Right ventricle myocardium inferior (tissue), 1 donor: ENCODE measurements around the gene CECR2. TPM values are rescaled to one million over a fixed set of nuclear protein-coding genes. Genes with fewer than 3 reads are reported as not detected.
"Not testable (repeated sequence)": the region's sequence is repeated elsewhere in the genome, so short reads cannot be mapped to it uniquely, and the experiment has no call there.

ENCODE experiments used
- ATAC-seq: fragments of 200-7000 bp; cut with Tn5 transposase; one replicate; pipeline ENCODE4 v1.9.1; 2020; ENCODE audit warnings: mild to moderate bottlenecking, moderate library complexity
- DNase-seq: peaks from one replicate; pipeline ENCODE4 v3.0.0; 2021; ENCODE audit errors: missing footprints
- intact Hi-C: fragments of 100-400 bp; cut with DNase I; formaldehyde crosslinking; loops from one replicate; pipeline ENCODE4 v1.11.0; 2022
- total RNA-seq: library from RNA; stranded (reverse); fragmentation: NEBNext Ultra II Directional; extraction: Animal tissue kit (Norgen Biotek cat#: 25700); gene quantifications from one replicate; pipeline ENCODE4 v1.2.1, GENCODE V29; 2021
- donor health status: DM: no; HTN: yes; CAD: no; lungs with severe emphysema.

The CECR2 gene
- total RNA-seq, 1 donor from 2014 or later, result 6.4 TPM

- intact Hi-C loops, result no loop called here
- DNase-seq (no peak), ATAC-seq (no peak)
Observed at GRCh38 chr22:17390087-17390486, 20.8 kb downstream of the CECR2 start.

GRCh38 chr22:17396516-17396915 is 27.3 kb downstream of the CECR2 start:
- no peak for DNase-seq
- ATAC-seq, result no peak

GRCh38 chr22:17397756-17398547 is 28.7 kb downstream of the CECR2 start:
- ATAC-seq (no peak), DNase-seq (no peak)
- intact Hi-C loops, result no loop called here

More at GRCh38 chr22:17396516-17396915, 27.3 kb downstream of the CECR2 start:
- intact Hi-C loops, result no loop called here

- DNase-seq (no peak), ATAC-seq (no peak)
- intact Hi-C loops, result no loop called here
Observed at GRCh38 chr22:17400305-17400704, 31.0 kb downstream of the CECR2 start.

- ATAC-seq (no peak), DNase-seq (no peak)
- intact Hi-C loops, result no loop called here
Observed at GRCh38 chr22:17401728-17402127, 32.5 kb downstream of the CECR2 start.

- no peak for ATAC-seq
Observed at GRCh38 chr22:17402293-17402692, 33.0 kb downstream of the CECR2 start.

GRCh38 chr22:17403906-17404305 is 34.6 kb downstream of the CECR2 start:
- intact Hi-C loops, result no loop called here
- no peak for ATAC-seq
- DNase-seq, result no peak

More at GRCh38 chr22:17402293-17402692, 33.0 kb downstream of the CECR2 start:
- DNase-seq, result no peak
- intact Hi-C loops, result no loop called here

GRCh38 chr22:17407643-17408042 is 38.4 kb downstream of the CECR2 start:
- DNase-seq (no peak), ATAC-seq (peak; percentile 72)
- intact Hi-C loops, result loop anchor here (5.0 kb wide), 1 partner anchor 40 kb away; the partner anchor contains the start of gene CECR2

- ATAC-seq (no peak), DNase-seq (no peak)
- intact Hi-C loops, result no loop called here
Observed at GRCh38 chr22:17410576-17410975, 41.3 kb downstream of the CECR2 start.

GRCh38 chr22:17411213-17411612 is 42.0 kb downstream of the CECR2 start:
- DNase-seq, result no peak
- intact Hi-C loops, result no loop called here

GRCh38 chr22:17412232-17412631 is 43.0 kb downstream of the CECR2 start:
- ATAC-seq, result no peak

More at GRCh38 chr22:17411213-17411612, 42.0 kb downstream of the CECR2 start:
- ATAC-seq, result peak; percentile 73

GRCh38 chr22:17418890-17419324 is 49.6 kb downstream of the CECR2 start:
- intact Hi-C loops, result no loop called here
- ATAC-seq, result peak; percentile 77
- DNase-seq, result no peak

More at GRCh38 chr22:17412232-17412631, 43.0 kb downstream of the CECR2 start:
- intact Hi-C loops, result no loop called here
- no peak for DNase-seq

- intact Hi-C loops, result no loop called here
- DNase-seq (no peak), ATAC-seq (no peak)
Observed at GRCh38 chr22:17419348-17419747, 50.1 kb downstream of the CECR2 start.

- intact Hi-C loops, result no loop called here
- DNase-seq (no peak), ATAC-seq (no peak)
Observed at GRCh38 chr22:17422736-17423343, 53.6 kb downstream of the CECR2 start.

GRCh38 chr22:17423616-17424015 is 54.4 kb downstream of the CECR2 start:
- ATAC-seq (no peak), DNase-seq (no peak)
- intact Hi-C loops, result no loop called here

- intact Hi-C loops, DNase-seq, ATAC-seq: not testable (repeated sequence)
Observed at GRCh38 chr22:17427528-17427927, 58.3 kb downstream of the CECR2 start.

- intact Hi-C loops, result no loop called here
- ATAC-seq (no peak), DNase-seq (no peak)
Observed at GRCh38 chr22:17429516-17429915, 60.3 kb downstream of the CECR2 start.

GRCh38 chr22:17430412-17430811 is 61.2 kb downstream of the CECR2 start:
- intact Hi-C loops, result no loop called here
- peak; percentile 93 for ATAC-seq
- no peak for DNase-seq

GRCh38 chr22:17431179-17431578 is 61.9 kb downstream of the CECR2 start:
- DNase-seq (no peak), ATAC-seq (no peak)
- intact Hi-C loops, result no loop called here

- intact Hi-C loops, result no loop called here
- no peak for ATAC-seq
- no peak for DNase-seq
Observed at GRCh38 chr22:17434856-17435255, 65.6 kb downstream of the CECR2 start.
